Stimulated activated naive CD4-positive, alpha-beta T cell (primary cell): ENCODE data around the gene USP15.

Experiments used
- DNase-seq, 6 experiments: peaks; one replicate each; lab custom pipeline; 2025; lab: John Stamatoyannopoulos, UW

Gene USP15

GRCh38 chr12:62371661-62372060 lies 111.5 kb downstream of the USP15 start:
- DNase-seq, result no peak

GRCh38 chr12:62372134-62372533 lies 111.9 kb downstream of the USP15 start:
- no peak for DNase-seq

- no peak for DNase-seq
Observed at GRCh38 chr12:62372825-62373224, 112.6 kb downstream of the USP15 start.

GRCh38 chr12:62375603-62376002 lies 115.4 kb downstream of the USP15 start:
- DNase-seq, result no peak

- DNase-seq, result no peak
Observed at GRCh38 chr12:62379026-62379722, 119.0 kb downstream of the USP15 start.

GRCh38 chr12:62379723-62380045 lies 119.5 kb downstream of the USP15 start:
- no peak for DNase-seq

- DNase-seq, result no peak
Observed at GRCh38 chr12:62382526-62382925, 122.3 kb downstream of the USP15 start.

GRCh38 chr12:62396750-62397149 lies 136.5 kb downstream of the USP15 start:
- DNase-seq, result no peak

GRCh38 chr12:62400135-62400534 lies 139.9 kb downstream of the USP15 start:
- DNase-seq, result no peak

GRCh38 chr12:62401631-62402030 lies 141.4 kb downstream of the USP15 start:
- no peak for DNase-seq

- DNase-seq, result no peak
Observed at GRCh38 chr12:62403031-62403430, 142.8 kb downstream of the USP15 start.

- DNase-seq, result no peak
Observed at GRCh38 chr12:62407587-62407986, 147.4 kb downstream of the USP15 start.

GRCh38 chr12:62409068-62409467 lies 148.9 kb downstream of the USP15 start:
- no peak for DNase-seq

- no peak for DNase-seq
Observed at GRCh38 chr12:62414180-62414579, 154.0 kb downstream of the USP15 start.

GRCh38 chr12:62426089-62426488 lies 165.9 kb downstream of the USP15 start:
- no peak for DNase-seq

- no peak for DNase-seq
Observed at GRCh38 chr12:62429457-62429856, 169.3 kb downstream of the USP15 start.

GRCh38 chr12:62434494-62435302 lies 174.5 kb downstream of the USP15 start:
- no peak for DNase-seq

GRCh38 chr12:62435303-62436163 lies 175.3 kb downstream of the USP15 start:
- peak in 4 of 6 experiments; percentile 2 to 44 (median 32) for DNase-seq

GRCh38 chr12:62436164-62436503 lies 175.9 kb downstream of the USP15 start:
- DNase-seq, result no peak

- DNase-seq, result peak in 5 of 6 experiments; percentile 2 to 58 (median 24)
Observed at GRCh38 chr12:62438098-62438692, 178.0 kb downstream of the USP15 start.

- DNase-seq, result no peak
Observed at GRCh38 chr12:62446754-62447452, 186.7 kb downstream of the USP15 start.

- no peak for DNase-seq
Observed at GRCh38 chr12:62448436-62448835, 188.2 kb downstream of the USP15 start.
